Tibial nerve (tissue), 4 donors: ENCODE data around the gene ERVMER34-1. TPM values are rescaled to one million over a fixed set of nuclear protein-coding genes. Genes with fewer than 3 reads are reported as not detected.

Experiments used
- DNase-seq, 2 donors: peaks; one replicate each; pipeline ENCODE4 v3.0.0-alpha.2; 2019; ENCODE audit warnings: low spot score in 2 of 2
- H3K27ac ChIP-seq, 4 donors: fragments of 200-600 bp; sonication (generic) in 3 of 4; one replicate each; pipeline ENCODE4 v1.5.1; 2017 to 2019; ENCODE audit warnings: mild to moderate bottlenecking in 1 of 4
- H3K27me3 ChIP-seq, 2 donors: fragments of 200-600 bp; sonication (generic) in 1 of 2; one replicate each; pipeline versions ENCODE4 v1.5.1 to v1.6.0; 2017 to 2019
- H3K36me3 ChIP-seq, 3 donors: fragments of 200-600 bp; sonication (generic); one replicate each; pipeline ENCODE4 v1.5.1; 2018 to 2019
- H3K4me1 ChIP-seq, 4 donors: fragments of 200-600 bp; sonication (generic) in 3 of 4; one replicate each; pipeline ENCODE4 v1.5.1; 2017 to 2019
- H3K4me3 ChIP-seq, 4 donors: fragments of 200-600 bp; sonication (generic) in 3 of 4; one replicate each; pipeline ENCODE4 v1.5.1; 2017 to 2019; ENCODE audit warnings: mild to moderate bottlenecking in 1 of 4, moderate library complexity in 1 of 4
- H3K9me3 ChIP-seq, 4 donors: fragments of 200-600 bp; sonication (generic) in 3 of 4; one replicate each; pipeline ENCODE4 v1.5.1; 2017 to 2019
- EP300 ChIP-seq, 2 donors: sonication (generic); formaldehyde crosslinking; IDR thresholded peaks; one replicate each; pipeline ENCODE4 v1.6.1; 2017; ENCODE audit warnings: antibody characterized with exemption in 2 of 2, mild to moderate bottlenecking in 1 of 2
- POLR2A ChIP-seq, 2 donors: fragments of 450-650 bp; IDR thresholded peaks; one replicate each; pipeline ENCODE4 v1.6.1; 2017; ENCODE audit warnings: antibody characterized with exemption in 2 of 2, mild to moderate bottlenecking in 2 of 2, moderate library complexity in 2 of 2
- WGBS, 2 donors: methylation state at CpG; one replicate each; pipeline ENCODE4 v1.1.5; 2018; 5-methylcytosine and 5-hydroxymethylcytosine counted together
- total RNA-seq, 4 donors: library from RNA; depleted of rRNA; stranded (reverse); fragments of >200 nt; gene quantifications; one replicate each; pipeline ENCODE4 v1.1.0, GENCODE V29; 2016
- TF ChIP-seq, protein P1 (sequence below), 5 experiments: fragments of 200-600 bp in 3 of 5; fragments of 450-650 bp in 2 of 5; sonication (generic) in 3 of 5; IDR thresholded peaks; one replicate each; pipeline ENCODE4 v1.5.1; 2016 to 2019; ENCODE audit warnings: antibody characterized with exemption in 5 of 5, mild to moderate bottlenecking in 3 of 5, moderate library complexity in 2 of 5

ERVMER34-1 gene
- total RNA-seq, 4 donors from 2014 or later = 0.63 to 0.90 (median 0.78) TPM; not detected in 1

DNA sequence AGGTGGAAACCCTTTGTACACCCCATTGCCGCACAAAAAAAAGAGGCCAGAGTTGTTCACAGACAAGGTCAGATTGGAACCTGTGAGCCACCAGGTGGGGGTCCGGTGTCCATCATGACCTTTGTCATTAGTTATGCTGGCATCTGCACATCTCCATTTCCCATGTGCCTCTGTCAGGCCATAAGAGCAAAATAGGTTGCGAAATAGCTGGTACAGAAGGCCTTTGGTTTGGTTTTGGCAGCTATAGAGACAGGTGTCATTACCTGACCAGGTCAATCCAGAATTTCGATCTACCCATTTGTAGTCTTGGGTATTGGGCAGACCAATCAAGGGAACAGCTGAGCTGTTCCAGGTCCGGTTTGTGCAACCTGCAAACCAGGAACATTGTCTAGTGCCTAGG, 6.6 kb downstream of the ERVMER34-1 start:
- H3K4me3 ChIP-seq = no peak overlapping the region
- H3K4me1 ChIP-seq = no peaks in the 10 kb centered on the region
- 95 to 99% methylated on average over 5 of the region's 5 CpGs for WGBS, 2 donors
- H3K9me3 ChIP-seq = no peaks in the 10 kb centered on the region
- TF ChIP-seq POLR2A (IDR thresholded peaks at IDR 0.05) (no peak), EP300 (IDR thresholded peaks at IDR 0.05) (no peak)
- TF ChIP-seq, protein P1, sequence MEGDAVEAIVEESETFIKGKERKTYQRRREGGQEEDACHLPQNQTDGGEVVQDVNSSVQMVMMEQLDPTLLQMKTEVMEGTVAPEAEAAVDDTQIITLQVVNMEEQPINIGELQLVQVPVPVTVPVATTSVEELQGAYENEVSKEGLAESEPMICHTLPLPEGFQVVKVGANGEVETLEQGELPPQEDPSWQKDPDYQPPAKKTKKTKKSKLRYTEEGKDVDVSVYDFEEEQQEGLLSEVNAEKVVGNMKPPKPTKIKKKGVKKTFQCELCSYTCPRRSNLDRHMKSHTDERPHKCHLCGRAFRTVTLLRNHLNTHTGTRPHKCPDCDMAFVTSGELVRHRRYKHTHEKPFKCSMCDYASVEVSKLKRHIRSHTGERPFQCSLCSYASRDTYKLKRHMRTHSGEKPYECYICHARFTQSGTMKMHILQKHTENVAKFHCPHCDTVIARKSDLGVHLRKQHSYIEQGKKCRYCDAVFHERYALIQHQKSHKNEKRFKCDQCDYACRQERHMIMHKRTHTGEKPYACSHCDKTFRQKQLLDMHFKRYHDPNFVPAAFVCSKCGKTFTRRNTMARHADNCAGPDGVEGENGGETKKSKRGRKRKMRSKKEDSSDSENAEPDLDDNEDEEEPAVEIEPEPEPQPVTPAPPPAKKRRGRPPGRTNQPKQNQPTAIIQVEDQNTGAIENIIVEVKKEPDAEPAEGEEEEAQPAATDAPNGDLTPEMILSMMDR (IDR thresholded peaks at IDR 0.05) = no peak
- peaks cover 0 to 3% of the 10 kb centered on the region in 2 donors for H3K27me3 ChIP-seq
- H3K27ac ChIP-seq = no peak overlapping the region
- H3K36me3 ChIP-seq = no peaks in the 10 kb centered on the region
- DNase-seq = no peak

DNA sequence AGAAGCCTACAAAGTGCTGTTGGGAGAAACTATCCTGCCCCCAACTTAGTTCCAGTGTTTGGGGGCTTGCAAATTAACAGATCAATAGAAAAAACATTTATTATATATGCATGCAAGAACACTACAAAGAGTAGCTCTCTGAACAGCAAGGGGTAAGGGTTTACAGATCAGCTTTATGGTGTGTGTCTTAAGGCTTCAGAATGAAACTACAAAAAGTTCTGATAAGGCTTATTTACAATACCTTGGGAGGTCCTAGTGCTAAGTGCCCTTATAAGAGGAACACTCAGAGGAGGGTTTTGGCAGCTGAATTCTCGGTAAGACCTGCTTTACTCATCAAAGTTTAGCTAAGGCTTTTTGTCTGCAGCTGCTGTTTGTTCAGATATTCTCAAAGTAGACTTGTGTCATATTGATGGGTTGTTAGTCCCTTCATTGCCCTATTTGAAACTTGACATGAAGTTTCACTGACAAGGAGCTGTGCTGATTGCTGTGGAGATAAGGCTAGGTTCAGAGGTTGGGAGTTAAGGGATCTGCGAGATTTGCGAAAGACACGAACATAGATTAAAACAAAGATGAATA, 7.7 kb downstream of the ERVMER34-1 start:
- H3K4me1 ChIP-seq = no peaks in the 10 kb centered on the region
- H3K27me3 ChIP-seq = no peaks in the 10 kb centered on the region
- H3K36me3 ChIP-seq = no peaks in the 10 kb centered on the region
- no peaks in the 10 kb centered on the region for H3K9me3 ChIP-seq
- DNase-seq = no peak
- no peak overlapping the region for H3K27ac ChIP-seq
- 72 to 76% methylated on average over 4 of the region's 4 CpGs for WGBS, 2 donors
- H3K4me3 ChIP-seq = no peak overlapping the region
- TF ChIP-seq, protein P1 (IDR thresholded peaks at IDR 0.05) = no peak
- TF ChIP-seq POLR2A (IDR thresholded peaks at IDR 0.05) (no peak), EP300 (IDR thresholded peaks at IDR 0.05) (no peak)

DNA sequence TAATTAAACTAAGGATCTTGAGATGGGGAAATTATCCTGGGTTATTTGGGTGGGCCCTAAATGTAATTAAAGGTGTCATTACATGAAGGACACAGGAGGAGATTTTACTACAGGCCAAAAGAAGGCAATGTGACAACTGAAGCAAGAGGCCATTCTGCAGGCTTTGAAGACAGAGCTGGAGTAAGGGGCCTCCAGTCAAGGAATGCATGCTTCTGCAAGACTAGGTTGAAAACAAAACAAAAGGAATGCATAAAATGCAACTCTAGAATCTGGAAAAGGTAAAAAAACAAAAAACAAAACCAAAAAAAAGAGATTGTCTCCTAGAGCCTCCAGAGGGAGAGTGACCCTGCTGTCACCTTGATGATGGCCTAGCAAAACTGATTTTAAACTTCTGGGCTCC, 21.6 kb downstream of the ERVMER34-1 start:
- Histone ChIP-seq H3K4me1 (no peaks in the 10 kb centered on the region), H3K27ac (no peak overlapping the region), H3K36me3 (no peaks in the 10 kb centered on the region), H3K9me3 (no peaks in the 10 kb centered on the region), H3K4me3 (no peak overlapping the region), H3K27me3 (no peaks in the 10 kb centered on the region)
- no peak for DNase-seq
- TF ChIP-seq, protein P1 (IDR thresholded peaks at IDR 0.05) = no peak
- no peak for TF ChIP-seq POLR2A (IDR thresholded peaks at IDR 0.05)

DNA sequence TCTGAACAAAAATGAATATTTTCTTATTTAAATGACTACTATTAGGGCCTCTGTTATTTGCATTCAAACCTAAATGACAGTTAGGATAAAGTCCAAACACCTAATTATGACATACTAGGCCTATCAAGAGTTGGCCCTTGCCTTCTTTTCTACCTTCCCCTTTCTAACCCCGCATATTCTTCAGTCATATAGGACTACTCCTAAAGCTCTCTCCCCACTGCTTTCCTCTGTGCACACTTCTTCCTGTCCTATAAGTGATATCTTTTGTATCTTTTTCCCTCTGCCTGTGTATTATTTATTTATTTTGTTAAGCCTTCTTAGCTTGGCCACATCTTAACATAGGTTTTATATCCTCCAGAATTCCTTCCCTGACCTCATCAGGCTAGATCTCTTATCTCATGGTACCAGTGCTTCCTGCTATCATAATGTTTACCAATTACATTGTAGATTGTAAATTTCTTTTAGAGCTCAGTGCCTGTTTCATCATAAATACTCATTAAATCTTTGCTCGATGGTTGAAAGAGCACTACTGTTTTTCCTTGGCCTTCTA, 22.5 kb downstream of the ERVMER34-1 start:
- H3K9me3 ChIP-seq = no peaks in the 10 kb centered on the region
- WGBS, 2 donors = 74 to 77% methylated on average over 2 of the region's 2 CpGs
- H3K27me3 ChIP-seq = no peaks in the 10 kb centered on the region

More for the DNA sequence above, 22.5 kb downstream of the ERVMER34-1 start:
- no peak overlapping the region for H3K27ac ChIP-seq
- H3K4me3 ChIP-seq = no peak overlapping the region
- TF ChIP-seq POLR2A (IDR thresholded peaks at IDR 0.05) (no peak), EP300 (IDR thresholded peaks at IDR 0.05) (no peak)
- TF ChIP-seq, protein P1 (IDR thresholded peaks at IDR 0.05) = no peak
- no peaks in the 10 kb centered on the region for H3K4me1 ChIP-seq
- DNase-seq = no peak
- no peaks in the 10 kb centered on the region for H3K36me3 ChIP-seq
